ENCODE data around the gene SLC25A42.
A peak's percentile ranks its signal among the peaks of the same experiment; 100 is the strongest.
"Not testable (repeated sequence)": the region's sequence is repeated elsewhere in the genome, so short reads cannot be mapped to it uniquely, and the experiment has no call there.

The SLC25A42 gene

GRCh38 chr19:19063183-19064097 lies at the start of gene SLC25A42:
SLC25A42 (plus strand) TSS chr19:19063994; CDS start chr19:19096125, 32,131 bp downstream.
- peak; percentile 100 for DNase-seq

DNA sequence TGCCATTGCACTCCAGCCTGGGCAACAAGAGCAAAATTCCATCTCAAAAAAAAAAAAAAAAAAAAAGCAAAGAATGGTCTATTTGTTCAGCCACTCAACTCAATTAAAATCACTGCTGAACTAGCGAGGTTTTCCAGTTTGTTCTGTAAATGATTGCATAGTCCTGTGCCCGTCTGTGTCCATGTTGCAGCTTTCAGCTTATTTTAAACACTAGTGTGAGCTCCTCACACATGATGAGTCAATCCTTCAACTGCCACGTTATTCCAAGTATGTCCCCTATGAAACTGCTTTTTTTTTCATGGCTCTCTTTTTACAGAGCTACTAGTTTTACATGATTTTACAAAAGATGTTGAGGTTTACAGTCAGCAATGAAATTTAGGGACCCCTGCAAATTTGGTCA lies 42.7 kb upstream of the SLC25A42 start:
- no peak for DNase-seq

GRCh38 chr19:19022380-19022961 lies 41.3 kb upstream of the SLC25A42 start:
- no peak for DNase-seq

DNA sequence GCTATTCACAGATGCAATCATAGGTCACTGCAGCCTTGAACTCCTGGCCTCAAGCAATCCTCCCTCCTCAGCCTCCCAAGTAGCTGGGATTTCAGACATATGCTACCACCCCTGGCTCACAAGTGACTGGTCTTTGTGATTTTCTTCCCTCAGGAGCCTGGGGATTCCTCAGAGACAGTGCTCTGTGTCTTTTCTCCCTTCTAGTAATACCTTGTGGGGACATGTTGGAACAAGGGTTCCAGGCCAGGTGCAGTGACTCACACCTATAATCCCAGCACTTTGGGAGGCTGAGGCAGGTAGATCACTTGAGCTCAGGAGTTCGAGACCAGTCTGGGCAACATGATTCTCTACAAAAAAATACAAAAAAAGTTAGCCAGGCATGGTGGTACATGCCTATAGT lies 40.4 kb upstream of the SLC25A42 start:
- DNase-seq = not testable (repeated sequence)

DNA sequence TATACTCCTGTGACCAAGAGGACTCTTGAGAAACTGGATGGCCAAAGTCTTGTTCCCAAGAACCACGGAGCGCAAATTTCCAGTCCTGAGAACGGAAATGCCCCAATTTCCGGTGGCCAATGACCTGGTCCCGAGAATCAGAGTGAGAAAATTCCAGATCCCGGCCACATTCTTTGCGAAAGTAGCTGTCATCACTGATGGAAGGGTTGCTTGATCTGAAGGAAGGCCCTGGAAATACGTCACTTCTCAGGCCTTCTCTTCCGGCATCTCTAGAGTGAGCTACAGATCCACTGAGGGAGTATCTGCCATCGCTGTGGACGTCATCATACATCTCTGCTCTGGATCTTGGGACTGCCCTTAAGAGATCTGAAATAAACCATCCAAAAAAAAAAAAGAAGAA lies 37.9 kb upstream of the SLC25A42 start:
- DNase-seq = no peak

GRCh38 chr19:19026299-19026971 lies 37.4 kb upstream of the SLC25A42 start:
- peak; percentile 10 for DNase-seq

GRCh38 chr19:19027228-19027627 lies 36.6 kb upstream of the SLC25A42 start:
- DNase-seq = no peak

DNA sequence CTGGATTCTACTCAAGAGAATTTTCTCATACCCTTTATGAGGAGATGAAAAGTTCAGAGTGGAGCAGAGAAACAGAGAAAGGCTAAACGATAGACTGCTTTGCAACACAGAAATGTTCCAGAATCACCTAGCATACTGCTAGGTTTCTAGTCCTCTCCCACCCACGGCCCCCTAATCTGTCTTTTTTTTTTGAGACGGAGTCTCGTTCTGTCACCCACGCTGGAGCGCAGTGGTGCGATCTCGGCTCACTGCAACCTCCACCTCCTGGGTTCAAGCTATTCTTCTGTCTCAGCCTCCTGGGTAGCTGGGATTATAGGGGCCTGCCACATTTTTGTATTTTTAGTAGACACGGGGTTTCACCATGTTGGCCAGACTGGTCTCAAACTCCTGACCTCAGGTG lies 35.3 kb upstream of the SLC25A42 start:
- no peak for DNase-seq

GRCh38 chr19:19031891-19032290 lies 31.9 kb upstream of the SLC25A42 start:
- no peak for DNase-seq

- peak; percentile 94 for DNase-seq
These were observed 31.2 kb upstream of the SLC25A42 start for GRCh38 chr19:19032420-19033175.

DNA sequence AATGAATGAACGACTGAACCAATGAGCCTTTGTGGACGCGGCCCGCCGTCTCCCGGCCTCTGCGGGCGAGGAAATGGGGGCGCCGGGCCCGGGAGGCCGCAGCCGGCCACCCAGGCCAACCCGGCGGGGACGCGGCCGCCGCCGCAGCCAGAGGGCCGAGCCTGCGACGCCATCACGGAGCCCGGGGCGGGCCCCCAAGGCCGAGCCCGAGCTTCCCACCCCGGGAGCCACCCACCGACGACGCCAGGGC lies 30.7 kb upstream of the SLC25A42 start:
- no peak for DNase-seq

GRCh38 chr19:19033426-19034203 lies 30.2 kb upstream of the SLC25A42 start, which contains the start of the genes ARMC6 and SUGP2:
ARMC6 (plus strand) TSS chr19:19033603; CDS start chr19:19034210, 607 bp downstream.
SUGP2 (minus strand) TSS chr19:19033517; CDS start chr19:19031071, 2,446 bp downstream.
- DNase-seq = peak; percentile 89

GRCh38 chr19:19034204-19034624 lies 29.6 kb upstream of the SLC25A42 start:
- DNase-seq = peak; percentile 98

DNA sequence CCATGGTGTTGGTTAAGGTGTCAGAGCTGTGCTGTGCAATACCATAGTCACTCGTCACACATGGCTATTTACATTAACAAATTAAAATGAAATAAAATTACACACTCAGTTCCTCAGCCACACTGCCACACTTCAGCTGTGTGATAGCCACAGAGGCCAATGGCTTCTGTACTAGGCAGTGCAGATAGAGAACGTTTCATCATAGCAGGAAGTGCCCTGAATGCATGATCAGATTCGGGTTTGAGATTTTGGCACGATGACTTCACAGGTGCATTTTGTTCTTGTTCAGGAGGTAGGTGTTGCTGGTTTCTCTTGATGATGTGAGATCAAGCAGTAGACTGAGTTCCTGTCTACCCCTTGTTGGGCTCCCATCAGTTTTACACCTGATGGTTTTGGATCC lies 23.9 kb upstream of the SLC25A42 start:
- no peak for DNase-seq

GRCh38 chr19:19040417-19040816 lies 23.4 kb upstream of the SLC25A42 start:
- no peak for DNase-seq

- no peak for DNase-seq
These were observed 21.0 kb upstream of the SLC25A42 start for GRCh38 chr19:19042732-19043280.

DNA sequence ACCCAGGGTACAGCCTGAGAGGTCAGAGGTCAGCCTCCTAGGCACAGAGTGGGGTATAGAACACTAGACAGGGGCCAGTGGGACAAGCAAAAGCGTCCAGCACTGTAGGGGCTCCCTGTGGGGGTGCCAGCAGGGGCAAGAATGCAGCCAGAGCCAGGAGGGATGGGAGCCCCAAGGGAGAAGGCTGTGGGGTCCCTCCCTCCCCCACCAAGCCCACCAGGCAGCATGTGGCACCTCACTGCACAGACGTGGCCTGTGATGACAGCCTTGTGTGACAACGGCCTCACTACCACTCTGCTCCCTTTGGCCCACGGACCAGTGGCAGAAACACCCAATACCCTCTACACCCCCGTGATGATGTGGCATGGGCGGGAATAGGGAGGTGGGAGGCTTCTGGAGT lies 20.3 kb upstream of the SLC25A42 start:
- no peak for DNase-seq

DNA sequence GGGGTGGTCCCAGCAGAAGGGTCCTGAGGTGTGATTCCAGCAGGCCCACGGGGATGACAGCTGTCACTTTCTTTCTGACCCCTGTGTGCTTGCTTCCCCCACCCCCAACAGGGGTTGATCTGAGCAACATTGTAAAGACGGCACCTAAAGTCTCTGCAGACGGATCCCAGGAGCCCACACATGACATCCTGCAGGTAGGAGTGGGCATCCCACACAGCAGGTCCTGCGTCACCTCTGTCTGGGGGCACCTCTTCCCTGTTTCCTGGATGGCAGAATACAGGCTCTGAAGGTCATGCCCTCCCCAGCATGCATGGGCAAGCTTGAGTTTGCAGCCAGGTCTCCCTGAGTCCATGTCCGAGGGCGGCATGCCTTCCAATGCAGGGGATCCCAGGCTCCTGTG lies 19.9 kb upstream of the SLC25A42 start:
- DNase-seq = no peak

- DNase-seq = no peak
These were observed 14.4 kb upstream of the SLC25A42 start for GRCh38 chr19:19049406-19049805.

DNA sequence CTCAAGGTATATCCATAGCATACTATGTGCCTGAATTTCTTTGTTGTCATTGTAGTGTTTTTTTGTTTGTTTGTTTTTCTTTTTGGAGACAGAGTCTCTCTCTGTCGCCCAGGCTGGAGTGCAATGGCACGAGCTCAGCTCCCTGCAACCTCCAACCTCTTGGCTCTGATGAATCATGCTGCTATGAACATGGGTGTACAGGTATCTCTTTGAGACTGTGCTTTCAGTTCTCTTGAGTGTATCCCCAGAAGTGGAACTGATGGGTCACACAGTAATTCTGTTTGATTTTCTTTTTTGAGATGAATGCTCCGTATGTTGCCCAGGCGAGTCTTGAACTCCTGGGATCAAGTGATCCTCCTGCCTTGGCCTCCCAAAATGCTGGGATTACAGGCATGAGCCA lies 13.7 kb upstream of the SLC25A42 start:
- no peak for DNase-seq

DNA sequence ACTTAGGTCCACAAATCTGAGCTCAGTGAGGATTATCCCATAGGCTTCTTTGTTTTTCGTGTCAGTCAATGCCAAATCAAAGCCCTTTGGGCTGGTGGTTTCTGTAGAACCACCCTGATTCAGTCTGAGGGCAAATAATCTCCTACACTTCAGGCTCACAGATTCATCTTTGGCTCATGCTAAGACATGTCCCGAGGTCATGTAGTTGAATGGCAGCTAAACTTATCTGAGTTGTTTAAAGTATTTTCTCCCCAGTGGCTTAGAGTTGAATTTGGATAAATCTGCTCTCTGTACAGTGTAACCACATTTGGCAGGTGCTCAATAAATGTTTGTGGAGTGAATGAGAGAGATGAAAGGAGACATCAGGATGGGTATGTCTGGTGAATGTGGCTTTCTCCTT lies 13.1 kb upstream of the SLC25A42 start:
- DNase-seq = no peak

Data from hematopoietic multipotent progenitor cell treated with erythropoietin and hydrocortisone succinate and interleukin-3 and kit ligand, for 8 days (in vitro differentiated cells).